ENCODE measurements around the gene IL20.
"Not testable (repeated sequence)": the region's sequence is repeated elsewhere in the genome, so short reads cannot be mapped to it uniquely, and the experiment has no call there.

The IL20 gene

DNA sequence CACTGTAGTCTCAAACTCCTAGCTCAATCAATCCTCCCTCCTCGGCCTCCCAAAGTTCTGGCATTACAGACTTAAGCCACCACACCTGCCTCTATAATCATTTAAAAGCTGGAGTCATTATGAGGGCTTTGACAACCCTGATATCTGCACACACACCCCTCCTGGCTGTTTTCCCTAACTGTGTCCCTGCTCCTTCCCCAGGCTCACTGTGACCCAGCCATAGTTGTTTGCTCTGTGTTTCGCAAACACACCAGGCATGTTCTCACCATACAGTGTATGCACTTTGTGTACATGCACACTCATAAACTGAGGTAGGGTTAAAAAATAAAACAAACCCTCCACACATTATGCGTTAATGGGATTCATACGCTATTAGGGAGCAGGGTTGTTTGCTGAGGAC lies 21.8 kb upstream of the IL20 start:
- DNase-seq, result no peak

DNA sequence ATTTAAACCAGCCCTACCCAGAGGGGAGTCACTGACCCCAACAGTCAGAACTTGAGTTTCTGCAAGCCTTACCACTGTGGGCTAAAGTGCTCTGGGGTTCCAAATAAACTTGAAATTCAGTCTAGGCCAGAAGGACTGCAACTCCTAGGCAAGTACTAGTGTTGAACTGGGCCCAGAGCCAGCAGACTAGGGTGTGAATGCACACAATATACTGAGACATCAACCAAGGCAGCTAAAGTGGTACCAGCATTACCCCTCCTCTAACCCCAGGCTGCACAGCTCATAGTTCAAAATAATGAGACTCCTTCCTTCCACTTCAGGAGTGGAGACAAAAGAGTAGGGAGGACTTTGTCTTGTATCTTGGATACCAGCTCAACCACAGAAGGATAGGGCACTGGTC lies 18.9 kb upstream of the IL20 start:
- DNase-seq, result no peak

DNA sequence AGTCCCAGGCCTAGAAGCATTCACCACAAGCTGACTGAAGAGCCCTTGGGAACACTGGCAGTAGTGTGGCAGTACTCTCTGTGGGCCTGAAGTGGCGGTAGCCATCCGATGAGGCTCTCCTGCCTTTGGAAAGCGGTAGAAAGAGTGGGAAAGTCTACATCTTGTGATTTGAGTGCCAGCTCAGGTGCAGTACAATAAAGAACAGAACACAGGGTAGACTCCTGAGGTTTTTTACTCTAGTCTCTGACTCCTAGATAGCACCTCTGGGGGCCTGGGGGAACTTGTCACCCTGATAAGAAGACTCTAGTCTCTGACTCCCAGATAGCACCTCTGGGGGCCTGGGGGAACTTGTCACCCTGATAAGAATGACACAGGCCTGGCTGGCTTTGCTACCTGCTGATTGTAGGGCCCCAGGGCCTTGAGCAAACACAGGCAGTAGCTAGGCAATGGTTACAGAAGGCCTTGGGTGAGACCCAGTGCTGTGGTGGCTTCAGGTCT lies 18.0 kb upstream of the IL20 start:
- no peak for DNase-seq

DNA sequence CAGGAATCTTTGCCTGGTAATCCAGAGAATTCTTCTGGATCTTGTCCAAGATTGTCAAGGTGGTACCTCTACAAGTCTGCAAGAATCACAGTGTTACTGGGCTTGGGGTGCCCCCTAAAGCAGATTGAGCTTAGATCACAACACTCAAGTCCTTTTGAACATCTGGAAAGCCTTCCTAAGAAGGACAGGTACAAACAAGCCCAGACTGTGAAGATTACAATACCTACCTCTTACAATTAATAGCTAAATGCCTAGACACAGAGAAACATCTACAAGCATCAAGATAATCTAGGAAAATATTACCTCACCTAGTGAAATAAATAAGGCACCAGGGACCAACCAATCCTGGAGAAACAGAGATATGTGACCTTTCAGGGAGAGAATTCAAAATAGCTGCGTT lies 17.5 kb upstream of the IL20 start:
- DNase-seq, result peak; percentile 10

DNA sequence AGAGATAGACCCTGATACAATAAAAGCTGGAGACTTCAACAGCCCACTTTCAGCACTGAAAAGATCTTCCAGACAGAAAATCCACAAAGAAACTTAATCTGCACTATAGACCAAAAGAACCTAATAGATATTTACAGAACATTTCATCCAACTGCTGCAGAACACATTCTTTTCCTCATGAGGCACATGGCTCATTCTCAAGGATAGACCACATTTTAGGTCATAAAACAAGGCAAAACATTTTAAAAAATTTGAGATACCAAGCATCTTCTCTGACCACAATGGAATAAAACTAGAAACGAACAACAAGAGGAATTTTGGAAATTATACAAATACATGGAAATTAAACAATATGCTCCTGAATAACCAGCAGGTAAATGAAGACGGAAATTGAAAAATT lies 15.0 kb upstream of the IL20 start:
- DNase-seq, result no peak

DNA sequence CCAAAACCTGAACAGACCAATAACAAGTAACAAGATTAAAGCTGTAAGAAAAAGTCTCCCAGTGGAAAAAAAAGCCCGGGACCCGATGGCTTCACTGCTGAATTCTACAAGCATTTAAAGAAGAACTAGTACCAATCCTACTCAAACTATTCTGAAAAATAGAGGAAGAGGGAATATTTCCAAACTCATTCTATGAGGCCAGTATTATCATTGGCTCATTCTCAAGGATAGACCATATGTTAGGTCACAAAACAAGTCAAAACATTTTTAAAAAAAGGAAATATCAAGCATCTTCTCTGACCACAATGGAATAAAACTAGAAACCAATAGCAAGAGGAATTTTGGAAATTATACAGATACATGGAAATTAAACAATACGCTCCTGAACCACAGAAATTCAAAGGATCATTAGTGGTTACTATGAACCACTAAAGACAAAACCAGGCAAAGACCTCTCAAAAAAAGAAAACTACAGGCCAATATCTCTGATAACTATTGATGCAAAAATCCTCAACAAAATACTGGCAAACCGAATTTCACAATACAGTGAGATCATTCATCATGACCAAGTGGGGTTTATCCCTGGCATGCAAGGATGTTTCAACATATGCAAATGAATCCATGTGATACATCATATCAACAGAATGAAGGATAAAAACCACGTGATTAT lies 13.9 kb upstream of the IL20 start:
- no peak for DNase-seq

DNA sequence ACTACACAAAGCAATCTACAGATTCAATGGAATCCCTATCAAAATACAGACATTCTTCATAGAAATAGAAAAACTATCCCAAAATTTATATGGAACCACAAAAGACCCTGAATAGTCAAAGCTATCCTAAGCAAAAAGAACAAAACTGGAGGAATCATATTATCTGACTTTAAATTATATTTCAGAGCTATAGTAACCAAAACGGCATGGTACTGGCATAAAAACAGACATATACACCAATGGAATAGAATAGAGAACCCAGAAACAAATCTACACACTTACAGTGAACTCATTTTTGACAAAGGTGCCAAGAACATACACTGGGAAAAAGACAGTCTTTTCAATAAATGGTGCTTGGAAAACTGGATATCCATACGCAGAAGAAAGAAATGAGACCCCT lies 12.8 kb upstream of the IL20 start:
- not testable (repeated sequence) for DNase-seq

DNA sequence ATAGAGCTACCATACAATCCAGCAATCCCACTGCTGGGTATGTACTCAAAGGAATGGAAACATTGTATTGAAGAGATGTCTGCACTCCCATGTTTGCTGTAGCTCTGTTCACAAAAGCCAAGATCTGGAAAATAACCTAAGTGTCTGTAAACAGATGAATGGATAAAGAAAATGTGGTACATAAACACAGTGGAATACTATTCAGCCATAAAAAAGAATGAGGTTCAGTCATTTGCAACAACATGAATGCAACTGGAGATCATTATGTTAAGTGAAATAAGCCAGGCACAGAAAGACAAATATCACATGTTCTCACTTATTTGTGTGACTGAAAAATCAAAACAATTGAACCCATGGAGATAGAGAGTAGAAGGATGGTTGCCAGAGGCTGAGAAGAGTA lies 11.7 kb upstream of the IL20 start:
- not testable (repeated sequence) for DNase-seq

DNA sequence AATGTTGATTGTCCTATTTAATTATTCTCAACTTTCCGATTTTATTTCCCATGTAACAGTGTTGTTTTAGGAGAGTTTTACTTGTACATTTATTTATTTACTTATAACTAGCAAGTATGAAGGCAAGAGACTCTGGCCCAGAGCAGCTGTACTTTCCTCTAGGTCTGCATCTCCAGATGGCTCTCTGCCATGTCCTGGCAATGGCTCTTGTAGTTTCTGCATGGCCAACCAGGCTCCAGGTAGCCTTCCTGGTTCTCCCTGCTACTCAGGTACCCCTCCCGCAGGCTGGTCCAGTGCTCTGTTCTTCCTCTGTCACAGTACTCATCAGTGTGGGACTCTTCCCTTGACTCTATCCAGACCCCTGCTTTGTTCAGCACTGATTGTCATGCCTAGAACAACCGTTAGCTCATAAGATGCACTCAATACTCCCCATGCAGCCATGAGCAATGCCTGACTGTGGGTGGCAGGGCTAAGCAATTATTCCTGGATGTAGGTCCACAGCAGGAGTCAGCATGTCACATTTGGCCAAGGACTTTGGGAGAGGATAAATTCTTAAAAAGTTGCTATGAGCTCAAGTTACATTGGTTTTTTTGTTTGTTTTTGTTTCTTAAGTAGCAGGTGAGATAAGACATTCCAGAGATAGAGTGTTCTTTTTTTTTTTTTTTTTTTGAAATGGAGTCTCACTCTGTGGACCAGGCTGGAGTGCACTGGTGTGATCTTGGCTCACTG lies 10.9 kb upstream of the IL20 start:
- peak; percentile 29 for DNase-seq

DNA sequence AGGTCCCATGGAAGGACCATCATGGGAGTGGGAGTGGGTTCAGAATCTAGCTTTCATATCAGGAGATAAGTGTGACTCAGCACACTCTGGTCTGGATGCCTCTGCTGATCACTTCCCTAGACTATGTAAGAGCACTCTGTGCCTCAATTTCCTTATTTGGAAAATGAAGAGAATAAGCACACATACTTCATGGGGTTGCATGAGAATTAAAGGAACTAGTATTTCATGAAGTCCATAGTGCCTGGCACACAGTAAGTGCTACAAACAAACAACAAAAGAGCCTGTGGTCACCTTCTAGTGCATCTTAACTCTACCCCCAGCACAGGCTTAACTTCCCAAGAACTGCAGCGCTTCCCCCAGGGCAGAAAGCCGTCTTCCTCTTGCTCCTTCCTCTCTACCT lies 9.6 kb upstream of the IL20 start:
- DNase-seq, result no peak

DNA sequence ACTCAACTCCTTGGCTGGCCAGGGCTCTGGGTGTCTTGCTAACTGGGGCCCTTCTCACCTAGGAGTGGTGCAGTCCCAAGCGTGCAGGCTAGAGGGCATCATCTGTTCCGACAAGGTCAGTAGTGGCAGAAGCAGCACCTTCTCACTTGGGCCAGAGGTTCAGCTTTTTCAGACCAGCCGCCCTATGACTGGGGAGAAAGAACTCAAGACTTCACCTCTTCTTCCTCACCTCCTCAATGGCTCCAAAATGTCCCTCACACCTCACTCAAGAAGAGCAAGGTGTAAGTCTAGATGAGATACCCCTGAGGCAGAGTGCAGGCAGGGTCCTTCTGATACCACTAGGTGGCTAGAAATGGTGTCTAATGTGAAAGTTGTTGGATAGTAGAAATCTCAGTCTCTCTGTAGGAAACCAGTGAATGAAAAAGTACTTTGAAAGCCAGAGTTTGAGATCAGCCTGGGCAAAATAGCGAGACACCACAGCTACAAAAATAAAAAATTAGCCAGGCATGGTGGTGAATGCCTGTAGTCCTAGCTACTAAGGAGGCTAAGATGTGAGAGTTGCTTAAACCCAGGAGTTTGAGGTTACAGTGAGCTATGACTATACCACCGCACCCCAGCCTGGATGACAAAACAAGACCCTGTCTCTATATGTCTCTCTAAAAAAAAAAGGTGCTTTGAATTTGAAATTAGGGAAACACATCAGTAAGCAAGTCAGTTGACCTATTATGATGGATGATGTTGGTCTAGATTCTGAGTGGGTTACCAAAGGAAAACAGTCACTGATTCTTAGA lies 8.6 kb upstream of the IL20 start:
- DNase-seq, result no peak

DNA sequence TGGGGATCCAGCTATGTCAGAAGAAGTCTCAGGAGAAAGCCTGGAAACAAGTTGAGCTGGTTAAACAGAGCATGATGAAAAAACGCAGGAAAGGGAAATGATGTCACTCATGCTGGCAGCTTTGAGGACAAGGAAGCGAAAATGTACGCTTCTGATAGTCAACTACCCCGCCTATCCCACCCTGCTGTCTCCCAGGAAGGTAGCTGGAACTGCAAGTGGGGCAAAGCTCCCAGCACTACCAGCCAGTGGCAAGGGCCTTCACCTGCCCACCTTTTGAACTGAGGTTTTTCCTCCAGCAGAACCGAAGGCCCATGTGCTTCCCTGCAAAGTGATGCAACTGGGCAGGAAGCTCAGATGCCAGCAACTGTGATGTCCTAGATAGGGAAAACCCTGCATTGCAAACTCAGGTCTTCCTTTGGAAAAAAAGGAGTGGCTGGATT lies 6.3 kb upstream of the IL20 start:
- DNase-seq, result no peak

DNA sequence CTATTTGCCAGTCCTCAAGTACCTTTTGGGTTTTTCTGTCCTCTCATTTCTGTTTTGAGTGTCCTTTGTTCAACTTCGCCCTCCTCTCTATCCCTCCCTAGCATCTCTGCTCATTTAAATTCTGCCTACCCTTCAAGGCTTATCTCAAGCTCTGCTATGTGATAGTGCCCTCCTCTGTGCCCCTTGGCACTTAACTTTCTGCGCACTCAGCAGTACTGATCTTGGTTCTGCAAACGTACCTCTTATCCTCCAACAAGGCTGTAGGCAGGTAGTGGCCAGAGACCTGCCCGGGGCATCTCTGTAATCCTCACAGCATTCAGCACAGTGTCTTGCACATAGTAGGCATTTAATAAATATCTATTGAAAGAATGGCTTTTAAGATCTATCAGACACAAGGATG lies 5.3 kb upstream of the IL20 start:
- DNase-seq, result no peak

DNA sequence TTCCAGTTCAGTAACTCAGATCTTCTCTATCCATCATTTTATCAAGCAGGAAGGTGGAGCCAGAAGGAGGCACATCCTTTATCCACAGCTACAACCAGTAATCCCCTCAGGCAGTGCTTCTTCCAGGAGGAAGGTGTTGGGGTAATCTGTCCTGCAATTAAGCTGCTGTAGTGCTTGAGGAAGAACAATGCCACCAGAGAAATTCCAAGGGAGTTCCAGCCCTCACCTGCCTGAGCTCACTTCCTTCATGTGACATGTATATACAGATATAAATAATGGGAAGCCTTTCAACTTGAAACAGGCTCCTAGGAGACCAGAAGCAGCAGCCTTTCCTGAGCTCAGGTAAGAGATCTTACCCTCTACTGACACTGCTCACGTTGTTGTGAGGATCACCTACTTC lies 2.2 kb upstream of the IL20 start:
- no peak for DNase-seq

DNA sequence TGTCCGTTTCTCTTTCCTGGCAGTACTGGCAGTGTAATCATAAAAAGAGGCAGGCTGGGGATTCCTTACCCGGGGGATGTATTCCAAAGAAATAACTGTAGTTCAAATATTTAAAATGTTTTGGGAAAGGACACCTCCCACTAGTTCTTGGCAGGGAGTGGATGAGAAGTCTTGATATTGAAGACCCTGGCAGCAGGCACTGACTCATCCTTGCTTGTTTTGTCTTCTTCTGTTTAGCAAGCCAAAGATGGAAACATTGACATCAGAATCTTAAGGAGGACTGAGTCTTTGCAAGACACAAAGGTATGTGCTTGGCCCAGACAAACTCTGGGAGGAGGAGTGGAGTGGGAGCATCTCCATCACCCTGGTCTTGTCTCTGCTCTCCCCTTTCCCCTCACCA lies 639 bp downstream of the IL20 start:
- DNase-seq, result no peak

DNA sequence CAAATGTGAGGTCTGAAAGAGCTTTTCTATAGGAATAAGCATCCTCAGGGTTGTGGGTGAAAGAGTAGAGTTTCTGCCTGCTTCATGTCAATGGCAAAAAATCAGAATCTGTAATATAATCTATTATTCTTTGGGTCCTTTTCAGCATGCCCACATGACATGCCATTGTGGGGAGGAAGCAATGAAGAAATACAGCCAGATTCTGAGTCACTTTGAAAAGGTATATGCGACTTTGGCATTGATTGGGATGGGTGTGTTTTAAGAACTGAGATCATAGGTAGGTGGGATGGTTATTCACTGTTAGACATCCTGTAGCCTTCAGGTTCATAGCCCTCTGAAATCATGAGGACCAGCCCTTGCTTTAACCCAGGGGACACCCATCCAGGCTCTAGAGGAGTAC lies 1.8 kb downstream of the IL20 start:
- no peak for DNase-seq

DNA sequence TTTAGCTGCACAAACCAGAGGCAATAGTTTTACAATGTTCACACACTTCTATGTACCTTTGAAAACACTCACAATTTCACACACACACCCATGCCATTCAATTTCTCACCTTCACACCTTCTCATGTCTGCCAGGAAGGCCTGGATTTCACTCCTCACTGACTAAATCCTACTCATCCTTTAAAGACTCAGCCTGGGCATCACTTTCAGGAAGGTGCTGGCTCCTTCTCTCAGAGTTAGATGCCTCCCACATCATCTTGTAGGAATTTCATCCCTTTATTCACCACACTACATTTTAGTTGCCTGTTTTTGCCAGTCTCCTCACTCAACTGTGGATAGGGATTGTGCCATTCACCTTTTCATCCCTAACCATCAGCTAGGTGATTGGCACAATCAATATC lies 2.3 kb downstream of the IL20 start:
- DNase-seq, result no peak

DNA sequence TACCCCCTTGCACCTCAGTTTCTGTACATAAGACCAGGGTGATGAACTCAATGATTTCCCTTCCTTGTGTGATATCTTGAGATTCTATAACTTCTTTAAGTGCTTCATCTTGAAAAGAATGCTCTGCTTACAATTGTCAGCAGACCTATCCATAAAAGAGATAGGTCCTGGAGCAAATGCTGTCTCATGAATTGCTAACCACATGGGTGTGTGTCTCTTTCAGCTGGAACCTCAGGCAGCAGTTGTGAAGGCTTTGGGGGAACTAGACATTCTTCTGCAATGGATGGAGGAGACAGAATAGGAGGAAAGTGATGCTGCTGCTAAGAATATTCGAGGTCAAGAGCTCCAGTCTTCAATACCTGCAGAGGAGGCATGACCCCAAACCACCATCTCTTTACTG lies 2.8 kb downstream of the IL20 start:
- DNase-seq, result no peak

DNA sequence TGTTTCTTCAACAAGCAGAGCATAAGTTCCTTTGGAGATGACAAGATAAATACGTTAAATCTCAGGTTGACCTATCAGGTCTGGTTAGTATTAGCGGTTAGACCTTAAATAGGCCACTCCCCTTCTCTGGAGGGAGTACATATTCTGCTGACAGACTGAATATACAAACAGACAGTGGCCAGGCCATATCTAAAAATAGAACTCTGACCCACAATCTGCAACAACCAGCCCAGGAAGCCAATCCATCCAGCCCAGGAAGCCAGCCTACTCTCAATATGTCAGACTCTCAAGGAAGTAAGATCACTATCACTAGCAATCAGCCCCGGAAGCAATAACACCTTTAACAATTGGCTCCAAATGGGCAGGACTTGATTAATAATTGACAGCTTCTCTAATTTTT lies 6.7 kb downstream of the IL20 start:
- DNase-seq, result no peak

DNA sequence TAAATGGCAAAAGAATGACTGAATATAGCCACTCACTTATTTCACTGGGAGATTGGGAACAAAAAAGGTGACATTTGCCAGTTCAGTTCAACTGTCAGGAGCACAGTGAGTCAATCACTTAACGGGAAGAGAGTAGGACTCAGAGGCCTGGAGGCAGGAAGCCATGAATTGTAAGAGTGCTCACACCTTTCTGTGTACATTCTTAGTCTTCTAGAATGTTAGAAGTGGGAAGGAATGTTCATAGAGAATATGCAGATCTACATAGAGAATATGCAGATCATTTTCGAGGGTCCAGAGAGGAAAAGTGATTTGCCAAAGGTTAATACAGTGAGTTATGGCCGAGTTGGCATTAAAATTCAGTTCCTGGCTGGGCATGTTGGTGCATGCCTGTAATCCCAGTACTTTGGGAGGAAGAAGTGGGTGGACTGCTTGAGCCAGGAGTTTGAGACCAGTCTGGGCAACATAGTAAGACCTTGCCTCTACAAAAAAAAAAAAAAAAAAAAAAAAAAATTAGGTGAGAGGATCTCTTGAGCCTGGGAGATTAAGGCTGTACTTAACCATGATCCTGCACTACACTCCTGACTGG lies 8.3 kb downstream of the IL20 start:
- no peak for DNase-seq

DNA sequence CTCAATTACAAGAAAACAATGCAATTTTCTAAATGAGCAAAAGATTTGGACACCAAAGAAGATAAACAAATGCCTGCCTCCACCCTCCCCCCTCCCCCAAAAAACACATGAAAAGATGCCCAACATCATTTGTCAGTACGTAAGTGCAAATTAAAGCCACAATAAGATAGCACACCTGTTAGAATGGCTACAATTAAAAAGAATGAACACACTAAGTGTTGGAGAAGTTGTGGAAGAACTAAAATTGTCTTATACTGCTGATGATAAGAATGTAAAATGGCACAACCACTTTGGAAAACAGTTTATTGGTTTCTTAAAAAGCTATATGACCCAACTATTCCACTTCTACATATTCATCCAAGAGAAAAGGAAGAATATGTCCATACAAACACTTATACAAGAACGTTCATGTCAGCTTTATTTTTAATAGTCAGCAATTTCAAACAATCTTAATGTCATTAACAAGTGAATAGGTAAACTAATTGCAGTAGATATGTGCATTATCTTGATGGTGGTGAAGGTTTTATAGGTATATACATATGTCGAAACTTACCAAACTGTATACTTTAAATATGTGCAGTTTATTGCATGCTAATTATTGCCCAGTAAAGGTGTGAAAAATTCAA lies 10.4 kb downstream of the IL20 start:
- no peak for DNase-seq

DNA sequence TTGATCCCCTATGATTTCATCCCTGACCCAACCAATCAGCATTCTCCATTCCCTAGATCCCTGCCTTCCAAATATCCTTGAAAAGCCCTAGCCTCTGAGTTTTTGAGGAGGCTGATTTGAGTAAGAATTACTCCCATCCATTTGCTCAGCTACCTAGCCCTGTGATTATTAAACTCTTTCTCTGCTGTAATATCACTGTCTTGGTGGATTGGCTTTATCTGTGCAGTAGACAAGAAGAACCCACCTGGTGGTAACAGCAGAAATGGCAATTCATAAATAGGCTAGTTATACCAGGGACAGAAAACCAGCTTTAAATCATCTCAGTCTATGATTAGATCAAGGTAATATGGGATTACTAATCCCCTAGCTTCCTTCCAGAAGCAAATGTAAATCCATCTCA lies 13.0 kb downstream of the IL20 start:
- peak; percentile 27 for DNase-seq

DNA sequence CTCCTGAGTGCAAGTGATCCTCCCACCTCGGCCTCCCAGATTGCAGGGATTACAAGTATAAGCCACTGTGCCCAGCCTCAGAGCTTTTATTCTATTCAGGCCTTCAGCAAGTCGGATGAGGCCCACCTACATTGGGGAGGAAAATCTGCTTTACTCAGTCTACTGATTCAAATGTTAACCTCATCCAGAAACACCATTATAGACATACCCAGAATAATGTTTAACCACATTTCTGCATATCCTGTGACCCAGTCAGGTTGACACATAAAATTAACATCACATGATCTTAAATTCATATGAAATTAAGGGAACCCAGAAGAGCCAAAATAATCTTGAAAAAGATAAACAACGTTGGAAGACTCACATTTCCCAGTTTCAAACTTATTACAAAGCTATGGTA lies 14.9 kb downstream of the IL20 start:
- no peak for DNase-seq

Measured in NCI-H2171 treated with DMSO at 0.1 percent for 48 hours (cell line).